ENCODE data around the gene SLCO3A1.

The SLCO3A1 gene

DNA sequence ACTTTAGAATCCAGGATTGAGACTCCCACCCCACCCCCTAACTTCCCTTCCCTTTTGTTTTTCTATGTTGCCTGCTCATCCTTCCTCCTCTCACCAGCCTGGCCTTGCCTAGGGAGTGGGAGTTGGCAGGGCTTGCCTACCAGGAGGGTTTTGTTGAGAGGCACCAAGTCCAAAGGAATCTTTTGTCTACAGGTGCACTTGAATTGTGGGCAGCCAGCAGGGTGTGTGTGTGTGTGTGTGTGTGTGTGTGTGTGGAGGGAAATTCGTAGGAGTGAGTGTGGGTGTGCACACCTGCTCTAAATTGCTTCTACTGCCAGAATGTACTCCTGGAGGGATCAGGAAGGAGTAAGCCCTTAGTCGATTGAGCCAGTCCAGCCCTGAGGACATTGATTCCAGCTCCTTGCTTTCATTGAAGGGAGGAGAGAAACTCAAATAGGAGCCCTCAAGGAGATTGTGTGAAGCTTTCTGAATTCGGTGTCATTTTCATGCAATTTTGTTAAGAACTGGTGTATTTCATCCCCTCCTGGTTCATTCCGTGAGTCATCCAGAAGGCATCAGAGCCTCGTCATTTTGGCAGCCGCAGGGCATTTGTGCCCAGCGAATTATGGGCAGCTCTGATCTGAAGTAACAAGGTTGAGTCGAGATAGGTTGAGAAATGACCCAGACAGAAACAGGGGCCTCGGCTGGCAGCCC lies 112.1 kb downstream of the SLCO3A1 start:
- no peak for DNase-seq
- TF ChIP-seq EZH2 (IDR thresholded peaks at IDR 0.05; ENCODE audit: borderline replicate concordance, low read depth, low read length, severe bottlenecking) (no peak), CTCF (IDR thresholded peaks at IDR 0.05; ENCODE audit: borderline replicate concordance, extremely low read depth, low read length, poor library complexity, severe bottlenecking) (no peak)
- Histone ChIP-seq H3K27ac (ENCODE audit: low read length) (no peak overlapping the region), H3K4me1 (ENCODE audit: insufficient read depth, low read length) (no peaks in the 10 kb centered on the region), H3K4me3 (ENCODE audit: low read depth in 1 of 2, low read length in 2 of 2) (no peak overlapping the region), H4K20me1 (ENCODE audit: insufficient read depth, low read length) (no peaks in the 10 kb centered on the region), H3K9me3 (ENCODE audit: insufficient read depth, low read length, severe bottlenecking) (no peaks in the 10 kb centered on the region), H3K4me2 (ENCODE audit: insufficient read depth, low read length) (no peak overlapping the region), H3K27me3 (ENCODE audit: insufficient read depth, low read length, poor library complexity) (peaks cover 4% of the 10 kb centered on the region), H3K9ac (ENCODE audit: low read depth, low read length) (no peak overlapping the region), H2AFZ (ENCODE audit: low read depth, low read length) (no peak overlapping the region), H3K36me3 (ENCODE audit: insufficient read depth, low read length) (no peaks in the 10 kb centered on the region), H3K79me2 (ENCODE audit: insufficient read depth, low read length) (no peaks in the 10 kb centered on the region)
- no peak for ATAC-seq (ENCODE audit: insufficient read depth, low read depth)

- ATAC-seq (ENCODE audit: insufficient read depth, low read depth) (no peak), DNase-seq (no peak)
- Histone ChIP-seq H2AFZ (ENCODE audit: low read depth, low read length) (no peak overlapping the region), H3K79me2 (ENCODE audit: insufficient read depth, low read length) (no peaks in the 10 kb centered on the region), H3K4me3 (ENCODE audit: low read depth in 1 of 2, low read length in 2 of 2) (no peak overlapping the region), H3K4me1 (ENCODE audit: insufficient read depth, low read length) (no peaks in the 10 kb centered on the region), H3K9me3 (ENCODE audit: insufficient read depth, low read length, severe bottlenecking) (no peaks in the 10 kb centered on the region), H3K9ac (ENCODE audit: low read depth, low read length) (no peak overlapping the region), H4K20me1 (ENCODE audit: insufficient read depth, low read length) (no peaks in the 10 kb centered on the region), H3K4me2 (ENCODE audit: insufficient read depth, low read length) (no peak overlapping the region), H3K27me3 (ENCODE audit: insufficient read depth, low read length, poor library complexity) (peaks cover 4% of the 10 kb centered on the region), H3K36me3 (ENCODE audit: insufficient read depth, low read length) (no peaks in the 10 kb centered on the region), H3K27ac (ENCODE audit: low read length) (no peak overlapping the region)
- TF ChIP-seq CTCF (IDR thresholded peaks at IDR 0.05; ENCODE audit: borderline replicate concordance, extremely low read depth, low read length, poor library complexity, severe bottlenecking) (no peak), EZH2 (IDR thresholded peaks at IDR 0.05; ENCODE audit: borderline replicate concordance, low read depth, low read length, severe bottlenecking) (no peak)
Measured at GRCh38 chr15:91966194-91966552, 112.7 kb downstream of the SLCO3A1 start.

DNA sequence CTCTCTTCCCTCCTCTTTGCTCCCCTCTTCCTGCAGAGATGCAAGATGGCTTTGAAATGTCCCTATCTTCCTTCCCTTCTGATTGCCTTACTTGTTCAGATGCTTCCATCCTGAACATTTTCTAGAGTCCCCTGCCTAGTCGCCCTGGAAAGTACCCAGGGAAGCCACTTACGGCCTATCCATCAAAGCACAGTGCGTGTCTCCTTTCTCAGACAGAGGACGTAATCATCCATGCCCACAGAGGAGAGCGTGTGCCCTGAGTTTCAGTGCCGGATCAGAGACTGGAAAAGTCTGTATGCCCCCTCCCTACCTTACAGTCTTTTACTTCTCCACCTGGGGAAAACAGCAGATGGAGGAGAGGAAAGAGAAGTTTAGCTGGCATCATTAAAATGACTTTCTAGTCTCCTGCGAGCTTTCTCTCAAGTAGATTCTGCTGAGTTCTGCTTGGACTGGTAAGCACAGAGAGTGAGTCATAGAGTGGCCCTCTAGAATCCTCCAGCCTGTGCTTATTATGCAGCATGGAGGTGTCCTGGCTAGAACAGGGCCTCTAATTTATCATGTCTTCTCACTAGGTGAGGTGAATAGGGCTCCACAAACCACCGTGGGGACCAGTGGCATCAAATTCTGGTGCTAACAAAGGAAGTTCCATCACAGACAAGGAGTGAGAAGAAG lies 114.6 kb downstream of the SLCO3A1 start:
- no peaks in the 10 kb centered on the region for H4K20me1 ChIP-seq (ENCODE audit: insufficient read depth, low read length)
- no peaks in the 10 kb centered on the region for H3K4me1 ChIP-seq (ENCODE audit: insufficient read depth, low read length)
- no peak for TF ChIP-seq CTCF (IDR thresholded peaks at IDR 0.05; ENCODE audit: borderline replicate concordance, extremely low read depth, low read length, poor library complexity, severe bottlenecking)
- TF ChIP-seq EZH2 (IDR thresholded peaks at IDR 0.05; ENCODE audit: borderline replicate concordance, low read depth, low read length, severe bottlenecking) = no peak
- no peak overlapping the region for H3K27ac ChIP-seq (ENCODE audit: low read length)
- H3K9me3 ChIP-seq (ENCODE audit: insufficient read depth, low read length, severe bottlenecking) = no peaks in the 10 kb centered on the region
- ATAC-seq (ENCODE audit: insufficient read depth, low read depth) (no peak), DNase-seq (no peak)
- no peaks in the 10 kb centered on the region for H3K36me3 ChIP-seq (ENCODE audit: insufficient read depth, low read length)
- H3K79me2 ChIP-seq (ENCODE audit: insufficient read depth, low read length) = no peaks in the 10 kb centered on the region
- no peak overlapping the region for H3K4me2 ChIP-seq (ENCODE audit: insufficient read depth, low read length)
- no peak overlapping the region for H2AFZ ChIP-seq (ENCODE audit: low read depth, low read length)
- no peak overlapping the region for H3K9ac ChIP-seq (ENCODE audit: low read depth, low read length)
- peaks cover 4% of the 10 kb centered on the region for H3K27me3 ChIP-seq (ENCODE audit: insufficient read depth, low read length, poor library complexity)
- H3K4me3 ChIP-seq (ENCODE audit: low read depth in 1 of 2, low read length in 2 of 2) = no peak overlapping the region
